Spleen (tissue), 11 donors: ENCODE measurements around the gene ACAN. TPM values are rescaled to one million over a fixed set of nuclear protein-coding genes. Genes with fewer than 3 reads are reported as not detected.

Experiments used
- DNase-seq: peaks from one replicate; pipeline ENCODE4 v3.0.0-alpha.2; 2020
- H3K27ac ChIP-seq, 8 donors: fragments of 200-600 bp; sonication (generic) in 7 of 8; 1 replicate in 4 of 8; 2 replicates in 4 of 8; pipeline versions ENCODE4 v1.5.0 to v1.8.0; 2016 to 2021; ENCODE audit warnings: inconsistent platforms in 4 of 8, mild to moderate bottlenecking in 4 of 8, moderate library complexity in 1 of 8
- H3K27me3 ChIP-seq, 7 donors: fragments of 200-600 bp; sonication (generic) in 6 of 7; replicated peaks in 1 of 7; 1 replicate in 4 of 7; 2 replicates in 3 of 7; pipeline versions ENCODE4 v1.5.0 to v1.8.0; 2016 to 2021; ENCODE audit warnings: inconsistent platforms in 3 of 7, mild to moderate bottlenecking in 1 of 7
- H3K36me3 ChIP-seq, 6 donors: fragments of 200-600 bp; sonication (generic) in 5 of 6; 1 replicate in 4 of 6; 2 replicates in 2 of 6; pipeline versions ENCODE4 v1.5.0 to v1.8.0; 2016 to 2021; ENCODE audit warnings: inconsistent platforms in 2 of 6
- H3K4me1 ChIP-seq, 6 donors: fragments of 200-600 bp; sonication (generic) in 5 of 6; 1 replicate in 3 of 6; 2 replicates in 3 of 6; pipeline versions ENCODE4 v1.5.0 to v1.8.0; 2016 to 2021; ENCODE audit warnings: inconsistent platforms in 3 of 6
- H3K4me3 ChIP-seq, 8 donors: fragments of 200-600 bp; sonication (generic) in 7 of 8; 1 replicate in 4 of 8; 2 replicates in 4 of 8; pipeline versions ENCODE4 v1.5.0 to v1.8.0; 2016 to 2021; ENCODE audit warnings: inconsistent platforms in 4 of 8, mild to moderate bottlenecking in 4 of 8, moderate library complexity in 2 of 8
- H3K9me3 ChIP-seq, 8 donors: fragments of 200-600 bp; sonication (generic) in 7 of 8; 1 replicate in 4 of 8; 2 replicates in 4 of 8; pipeline versions ENCODE4 v1.5.0 to v1.8.0; 2016 to 2021; ENCODE audit warnings: inconsistent platforms in 4 of 8
- POLR2A ChIP-seq, 3 donors: fragments of 450-650 bp; IDR thresholded peaks; one replicate each; pipeline ENCODE4 v1.5.1; 2017; ENCODE audit warnings: antibody characterized with exemption in 3 of 3, mild to moderate bottlenecking in 1 of 3
- POLR2AphosphoS5 ChIP-seq, 3 donors: sonication (generic); formaldehyde crosslinking; IDR thresholded peaks; one replicate each; pipeline ENCODE4 v1.5.1; 2017; ENCODE audit warnings: antibody characterized with exemption in 3 of 3
- WGBS, 5 donors: extraction: QIAGEN DNeasy Blood & Tissue Kit in 3 of 5; methylation state at CpG; one replicate each; pipeline versions ENCODE4 v1.1.5 to v1.1.7; 2013 to 2018; 5-methylcytosine and 5-hydroxymethylcytosine counted together
- intact Hi-C: fragments of 100-400 bp; cut with DNase I; formaldehyde crosslinking; loops from one replicate; pipeline ENCODE4 v1.15.0; 2023; ENCODE audit warnings: low total_unique reads
- polyA plus RNA-seq, 3 donors: library from polyadenylated mRNA; stranded (reverse); fragments of 200-250 nt; gene quantifications; one replicate each; pipeline ENCODE4 v1.2.1, GENCODE V29; 2013
- total RNA-seq, 7 donors: library from RNA; depleted of rRNA in 3 of 7; stranded (reverse); fragments of >200 nt in 3 of 7; fragmentation: NEBNext Ultra II Directional in 4 of 7; extraction: Animal tissue kit (Norgen Biotek cat#: 25700) in 4 of 7; gene quantifications; one replicate each; pipeline versions ENCODE4 v1.1.0 to v1.2.1, GENCODE V29; 2016 to 2021
- TF ChIP-seq, protein P1 (sequence below), 11 experiments: fragments of 200-600 bp in 7 of 11; fragments of 450-650 bp in 4 of 11; sonication (generic) in 4 of 11; IDR thresholded peaks in 8 of 11; conservative IDR thresholded peaks in 3 of 11; 1 replicate in 7 of 11; 2 replicates in 4 of 11; pipeline versions ENCODE4 v1.4.0 to v1.8.0; 2016 to 2021; ENCODE audit warnings: antibody characterized with exemption in 11 of 11, inconsistent platforms in 4 of 11, mild to moderate bottlenecking in 1 of 11
- donor health status: healthy with polysubstance abuse.
- donor health status: DM: no; HTN: no; CAD: no; lungs with moderate emphysema.
- donor health status: DM: no; HTN: no; CAD: no.
- donor health status: Bipolar disorder and iron deficiency.
- donor health status: healthy.
- donor health status: DM: no; HTN: no; CAD: no.
- donor health status: DM: yes; HTN: yes; CAD: no.

ACAN gene
- total and polyA plus RNA-seq, 10 donors: 0.09 to 2.1 (median 0.87) TPM

DNA sequence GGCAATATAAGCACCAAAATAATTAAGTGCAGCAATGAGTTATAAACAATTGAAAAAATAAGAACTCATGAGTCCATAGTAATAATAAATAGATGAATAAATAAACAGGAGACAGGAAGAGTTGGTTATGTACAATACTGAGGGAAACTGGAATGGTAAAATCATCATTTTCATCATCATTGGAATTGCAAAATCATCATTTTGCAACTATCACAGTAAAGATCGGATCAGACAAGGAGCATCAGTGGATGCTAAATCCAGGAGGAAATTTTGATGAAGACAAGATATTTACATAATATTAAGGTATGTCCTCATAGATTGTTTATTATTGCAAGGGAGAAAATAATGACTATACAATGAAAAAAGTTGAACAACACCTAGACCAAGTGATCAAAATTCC lies 38.8 kb upstream of the ACAN start:
- H3K36me3 ChIP-seq: no peaks in the 10 kb centered on the region
- H3K4me3 ChIP-seq: no peak overlapping the region
- peaks cover 0 to 16% (median under 1%) of the 10 kb centered on the region in 8 donors for H3K9me3 ChIP-seq
- no peak overlapping the region for H3K27ac ChIP-seq
- H3K27me3 ChIP-seq: peaks cover 0 to 33% (median 7%) of the 10 kb centered on the region in 7 donors
- DNase-seq: no peak
- 71 to 95% (median 86%) methylated on average over 1 of the region's 1 CpG for WGBS, 5 donors
- intact Hi-C loops: no loop called here
- H3K4me1 ChIP-seq: no peaks in the 10 kb centered on the region
- TF ChIP-seq, protein P1, sequence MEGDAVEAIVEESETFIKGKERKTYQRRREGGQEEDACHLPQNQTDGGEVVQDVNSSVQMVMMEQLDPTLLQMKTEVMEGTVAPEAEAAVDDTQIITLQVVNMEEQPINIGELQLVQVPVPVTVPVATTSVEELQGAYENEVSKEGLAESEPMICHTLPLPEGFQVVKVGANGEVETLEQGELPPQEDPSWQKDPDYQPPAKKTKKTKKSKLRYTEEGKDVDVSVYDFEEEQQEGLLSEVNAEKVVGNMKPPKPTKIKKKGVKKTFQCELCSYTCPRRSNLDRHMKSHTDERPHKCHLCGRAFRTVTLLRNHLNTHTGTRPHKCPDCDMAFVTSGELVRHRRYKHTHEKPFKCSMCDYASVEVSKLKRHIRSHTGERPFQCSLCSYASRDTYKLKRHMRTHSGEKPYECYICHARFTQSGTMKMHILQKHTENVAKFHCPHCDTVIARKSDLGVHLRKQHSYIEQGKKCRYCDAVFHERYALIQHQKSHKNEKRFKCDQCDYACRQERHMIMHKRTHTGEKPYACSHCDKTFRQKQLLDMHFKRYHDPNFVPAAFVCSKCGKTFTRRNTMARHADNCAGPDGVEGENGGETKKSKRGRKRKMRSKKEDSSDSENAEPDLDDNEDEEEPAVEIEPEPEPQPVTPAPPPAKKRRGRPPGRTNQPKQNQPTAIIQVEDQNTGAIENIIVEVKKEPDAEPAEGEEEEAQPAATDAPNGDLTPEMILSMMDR (IDR thresholded peaks at IDR 0.05 in 8 of 11, conservative IDR thresholded peaks at IDR 0.05 in 3 of 11): no peak
- TF ChIP-seq POLR2AphosphoS5 (IDR thresholded peaks at IDR 0.05): no peak
- TF ChIP-seq POLR2A (IDR thresholded peaks at IDR 0.05): no peak

DNA sequence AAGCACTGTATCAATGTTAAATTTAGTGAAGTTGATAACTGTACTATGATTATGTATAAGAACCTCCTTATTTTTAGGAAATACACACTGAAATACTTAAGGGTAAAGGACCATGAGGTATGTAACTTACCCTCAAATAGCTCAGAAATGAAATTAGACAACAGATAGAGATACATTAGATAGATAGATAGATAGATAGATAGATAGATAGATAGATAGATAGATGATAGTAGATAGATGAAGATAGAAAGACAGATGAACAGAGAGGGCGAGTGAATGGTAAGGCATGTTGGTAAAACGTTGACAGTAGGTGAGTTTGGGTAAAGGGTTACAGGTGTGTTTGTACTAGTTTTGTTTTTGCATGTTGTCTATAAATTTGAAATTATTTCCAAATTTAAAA lies 38.0 kb upstream of the ACAN start:
- no peak overlapping the region for H3K4me3 ChIP-seq
- H3K36me3 ChIP-seq: no peaks in the 10 kb centered on the region
- no peak for DNase-seq
- H3K9me3 ChIP-seq: peaks cover 0 to 23% (median 8%) of the 10 kb centered on the region in 8 donors
- H3K27me3 ChIP-seq: peaks cover 0 to 41% (median 12%) of the 10 kb centered on the region in 7 donors
- H3K27ac ChIP-seq: no peak overlapping the region
- TF ChIP-seq, protein P1 (IDR thresholded peaks at IDR 0.05 in 8 of 11, conservative IDR thresholded peaks at IDR 0.05 in 3 of 11): no peak
- TF ChIP-seq POLR2AphosphoS5 (IDR thresholded peaks at IDR 0.05) (no peak), POLR2A (IDR thresholded peaks at IDR 0.05) (no peak)
- WGBS, 5 donors: 61 to 85% (median 83%) methylated on average over 2 of the region's 2 CpGs
- H3K4me1 ChIP-seq: no peaks in the 10 kb centered on the region
- intact Hi-C loops: no loop called here

DNA sequence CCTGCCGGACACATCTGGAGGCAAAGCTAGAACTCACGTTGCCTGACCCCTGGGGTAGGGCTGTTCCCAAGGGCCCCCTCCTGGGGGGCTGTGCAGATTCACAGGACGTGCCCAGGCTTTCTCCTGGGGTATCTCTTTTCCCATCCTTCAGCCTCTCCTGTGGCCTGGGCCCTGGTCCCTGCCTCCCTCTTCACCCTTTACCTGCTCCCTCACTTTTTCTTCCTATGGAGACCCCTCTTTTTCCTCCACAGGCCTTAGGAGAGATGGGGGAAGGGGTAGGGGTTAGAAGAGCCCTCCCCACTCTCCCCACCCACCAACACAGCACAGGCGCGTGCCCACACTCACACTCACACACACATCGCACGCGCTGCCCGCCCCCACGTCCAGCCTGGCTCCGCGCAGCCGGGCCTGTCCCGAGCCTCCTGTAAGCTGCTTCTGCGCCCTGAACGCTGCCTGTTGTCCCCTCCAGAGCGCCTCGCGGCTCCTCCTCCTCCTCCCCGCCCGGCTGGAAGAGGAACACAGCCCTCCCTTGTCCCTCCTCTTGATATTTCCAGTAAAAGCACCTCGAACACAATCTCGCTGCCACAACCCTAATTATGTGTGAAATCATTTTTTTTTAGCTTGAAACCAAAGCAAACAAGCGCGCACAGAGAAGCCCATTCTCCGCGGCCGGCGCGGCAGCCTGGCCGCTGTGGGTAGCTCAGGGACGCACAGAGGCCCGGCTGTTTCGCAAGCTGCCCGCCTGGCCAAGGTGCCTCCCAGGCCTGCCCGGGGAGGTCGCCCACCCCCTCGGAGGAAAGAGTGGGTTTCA lies 33.9 kb upstream of the ACAN start:
- peak overlapping the region in 1 of 8 donors; percentile 19 for H3K4me3 ChIP-seq
- TF ChIP-seq POLR2A (IDR thresholded peaks at IDR 0.05): no peak
- TF ChIP-seq, protein P1 (IDR thresholded peaks at IDR 0.05 in 8 of 11, conservative IDR thresholded peaks at IDR 0.05 in 3 of 11): no peak
- TF ChIP-seq POLR2AphosphoS5 (IDR thresholded peaks at IDR 0.05): no peak
- no peaks in the 10 kb centered on the region for H3K4me1 ChIP-seq
- 13 to 19% (median 14%) methylated on average over 34 to 38 of the region's 38 CpGs for WGBS, 5 donors
- DNase-seq: no peak
- no peak overlapping the region for H3K27ac ChIP-seq
- intact Hi-C loops: no loop called here
- peaks cover 0 to 61% (median 12%) of the 10 kb centered on the region in 7 donors for H3K27me3 ChIP-seq
- H3K36me3 ChIP-seq: no peaks in the 10 kb centered on the region
- H3K9me3 ChIP-seq: peaks cover 0 to 23% (median 15%) of the 10 kb centered on the region in 8 donors

DNA sequence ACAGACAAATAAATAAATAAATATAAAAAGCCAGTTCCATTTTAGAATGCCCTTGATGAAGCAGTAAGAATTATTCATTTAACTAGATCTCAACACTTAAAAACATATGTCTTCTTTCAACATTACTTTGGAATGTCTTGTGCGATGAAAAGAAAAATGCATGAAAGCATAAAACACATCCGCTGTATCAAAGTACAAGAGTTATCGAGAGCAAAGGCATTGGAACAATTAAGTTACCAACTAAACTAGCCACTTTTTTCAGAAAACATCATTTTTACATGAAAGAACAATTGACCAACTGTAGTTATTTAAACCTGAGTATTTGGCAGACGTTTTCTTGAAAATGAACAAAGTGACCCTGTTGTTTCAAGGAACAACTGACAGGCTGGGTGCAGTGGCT lies 27.5 kb upstream of the ACAN start:
- TF ChIP-seq, protein P1 (IDR thresholded peaks at IDR 0.05 in 8 of 11, conservative IDR thresholded peaks at IDR 0.05 in 3 of 11): no peak
- TF ChIP-seq POLR2A (IDR thresholded peaks at IDR 0.05): no peak
- TF ChIP-seq POLR2AphosphoS5 (IDR thresholded peaks at IDR 0.05): no peak
- intact Hi-C loops: no loop called here
- 89 to 96% (median 95%) methylated on average over 4 of the region's 4 CpGs for WGBS, 5 donors

More for the DNA sequence above, 27.5 kb upstream of the ACAN start:
- no peak for DNase-seq
- Histone ChIP-seq H3K4me3 (no peak overlapping the region), H3K9me3 (peaks cover 0 to 27% (median 25%) of the 10 kb centered on the region in 8 donors), H3K4me1 (no peaks in the 10 kb centered on the region), H3K27ac (no peak overlapping the region), H3K36me3 (no peaks in the 10 kb centered on the region), H3K27me3 (peaks cover 0 to 34% (median 0%) of the 10 kb centered on the region in 7 donors)
